H1 (cell line): ENCODE measurements around the gene XKR7. TPM values are rescaled to one million over a fixed set of nuclear protein-coding genes. Genes with fewer than 3 reads are reported as not detected.
"Not testable (repeated sequence)": the region's sequence is repeated elsewhere in the genome, so short reads cannot be mapped to it uniquely, and the experiment has no call there.

ENCODE experiments used
- CTCF ChIA-PET: fragments of 300-600 bp; sonication (Branson Sonifier 250); formaldehyde crosslinking; loops from one replicate; lab custom pipeline; 2021; ENCODE audit not compliant: partially characterized antibody; lab: Charles Lee
- POLR2A ChIA-PET: fragments of 300-600 bp; sonication (Branson Sonifier 250); formaldehyde crosslinking; loops from one replicate; lab custom pipeline; 2021; ENCODE audit warnings: inconsistent platforms; ENCODE audit not compliant: partially characterized antibody; lab: Charles Lee
- DNase-seq, 2 experiments: peaks; one replicate each; pipeline versions ENCODE4 v3.0.0 to v3.0.0-alpha.2; 2010 to 2022; ENCODE audit warnings: low spot score in 2 of 2, low read depth in 1 of 2, mixed read lengths in 1 of 2
- FAIRE-seq: peaks from 2 replicates; lab custom pipeline; 2011; peaks lifted over from hg19 to GRCh38; lab: Jason Lieb, UNC
- H2AFZ ChIP-seq: 2 replicates; pipeline ENCODE4 v1.8.1; 2012; ENCODE audit warnings: low read length, inconsistent platforms
- H2AK5ac ChIP-seq: 2 replicates; pipeline ENCODE4 v1.6.1; 2013; ENCODE audit warnings: low read depth, low read length
- H2BK120ac ChIP-seq: replicated peaks from 2 replicates; pipeline ENCODE3; 2013; ENCODE audit warnings: low read depth, low read length, inconsistent platforms
- H2BK12ac ChIP-seq: 2 replicates; pipeline ENCODE4 v1.6.1; 2013; ENCODE audit warnings: low read depth, low read length
- H2BK15ac ChIP-seq: 2 replicates; pipeline ENCODE4 v1.6.1; 2013; ENCODE audit warnings: low read length
- H2BK20ac ChIP-seq: 2 replicates; pipeline ENCODE4 v1.6.1; 2013; ENCODE audit warnings: low read length
- H2BK5ac ChIP-seq: 2 replicates; pipeline ENCODE4 v1.6.1; 2013; ENCODE audit warnings: low read depth, low read length
- H3K14ac ChIP-seq: 2 replicates; pipeline ENCODE4 v1.6.1; 2013; ENCODE audit warnings: inconsistent platforms; ENCODE audit not compliant: insufficient read length
- H3K18ac ChIP-seq: 2 replicates; pipeline ENCODE4 v1.6.1; 2013; ENCODE audit warnings: low read length; ENCODE audit errors: extremely low read depth
- H3K23ac ChIP-seq: 2 replicates; pipeline ENCODE4 v1.6.1; 2013; ENCODE audit warnings: inconsistent platforms; ENCODE audit not compliant: insufficient read length
- H3K23me2 ChIP-seq: 2 replicates; pipeline ENCODE4 v1.6.1; 2013; ENCODE audit warnings: low read depth, low read length
- H3K27ac ChIP-seq: 2 replicates; pipeline ENCODE4 v1.6.1; 2011; ENCODE audit warnings: low read depth, low read length, inconsistent platforms
- H3K27me3 ChIP-seq, 4 experiments: replicated peaks in 1 of 4; 1 replicate in 1 of 4; 2 replicates in 3 of 4; pipeline versions ENCODE4 v1.6.1 to v1.8.1; 2011 to 2013; ENCODE audit warnings: low read length in 3 of 4, mild to moderate bottlenecking in 3 of 4, inconsistent platforms in 2 of 4, mixed read lengths in 2 of 4, moderate library complexity in 1 of 4; ENCODE audit not compliant: control insufficient read depth in 3 of 4, insufficient read depth in 3 of 4; ENCODE audit errors: extremely low read depth in 1 of 4
- H3K36me3 ChIP-seq, 4 experiments: 2 replicates each; pipeline versions ENCODE4 v1.6.1 to v1.8.1; 2011 to 2013; ENCODE audit warnings: mild to moderate bottlenecking in 4 of 4, low read length in 3 of 4, moderate library complexity in 2 of 4, control low read depth in 1 of 4, inconsistent platforms in 1 of 4; ENCODE audit not compliant: insufficient read depth in 4 of 4, control insufficient read depth in 2 of 4
- H3K4ac ChIP-seq: replicated peaks from 2 replicates; pipeline ENCODE3; 2013; ENCODE audit warnings: low read length, low read depth, mixed read lengths, inconsistent platforms; ENCODE audit not compliant: insufficient read length
- H3K4me1 ChIP-seq, 4 experiments: replicated peaks in 1 of 4; 1 replicate in 1 of 4; 2 replicates in 3 of 4; pipeline versions ENCODE4 v1.6.1 to v1.8.1; 2011 to 2013; ENCODE audit warnings: low read length in 3 of 4, inconsistent platforms in 2 of 4, mixed read lengths in 1 of 4; ENCODE audit not compliant: insufficient read depth in 4 of 4, control insufficient read depth in 3 of 4
- H3K4me2 ChIP-seq, 2 experiments: 2 replicates each; pipeline versions ENCODE4 v1.6.1 to v1.8.1; 2011 to 2013; ENCODE audit warnings: low read depth in 2 of 2, low read length in 2 of 2, control low read depth in 1 of 2, inconsistent platforms in 1 of 2, mild to moderate bottlenecking in 1 of 2; ENCODE audit not compliant: insufficient read depth in 1 of 2
- H3K4me3 ChIP-seq, 4 experiments: fragments of 200-600, 300-600 bp in 1 of 4; sonication (generic), shearing (Covaris generic), sonication (Bioruptor Twin) in 1 of 4; 2 replicates each; pipeline versions ENCODE4 v1.5.1 to v1.8.1; 2011 to 2016; ENCODE audit warnings: low read length in 4 of 4, low read depth in 3 of 4, control low read depth in 2 of 4, inconsistent platforms in 2 of 4, mild to moderate bottlenecking in 2 of 4, mixed read lengths in 1 of 4, moderate library complexity in 1 of 4; ENCODE audit not compliant: insufficient read depth in 2 of 4; ENCODE audit errors: extremely low read depth in 1 of 4
- H3K56ac ChIP-seq: replicated peaks from 2 replicates; pipeline ENCODE3; 2013; ENCODE audit warnings: low read depth, mild to moderate bottlenecking, mixed read lengths, low read length, inconsistent platforms; ENCODE audit not compliant: insufficient read length
- H3K79me1 ChIP-seq: 2 replicates; pipeline ENCODE4 v1.6.1; 2013; ENCODE audit warnings: low read depth, low read length, control low read depth
- H3K79me2 ChIP-seq, 2 experiments: 2 replicates each; pipeline versions ENCODE4 v1.6.1 to v1.8.1; 2012 to 2013; ENCODE audit warnings: low read length in 2 of 2, mild to moderate bottlenecking in 2 of 2, inconsistent platforms in 1 of 2; ENCODE audit not compliant: insufficient read depth in 2 of 2, control insufficient read depth in 1 of 2
- H3K9ac ChIP-seq, 4 experiments: replicated peaks in 1 of 4; 1 replicate in 1 of 4; 2 replicates in 3 of 4; pipeline versions ENCODE4 v1.6.1 to v1.8.1; 2011 to 2013; ENCODE audit warnings: low read depth in 3 of 4, low read length in 3 of 4, control low read depth in 2 of 4, mild to moderate bottlenecking in 2 of 4, moderate library complexity in 2 of 4, inconsistent platforms in 1 of 4; ENCODE audit errors: extremely low read depth in 1 of 4
- H3K9me3 ChIP-seq, 2 experiments: 2 replicates each; pipeline versions ENCODE4 v1.6.1 to v1.8.1; 2012 to 2013; ENCODE audit warnings: mild to moderate bottlenecking in 2 of 2, moderate library complexity in 2 of 2, control low read depth in 1 of 2, inconsistent platforms in 1 of 2, low read depth in 1 of 2, low read length in 1 of 2, mixed read lengths in 1 of 2; ENCODE audit not compliant: insufficient read depth in 2 of 2
- H4K20me1 ChIP-seq, 2 experiments: replicated peaks in 1 of 2; 2 replicates each; pipeline versions ENCODE3 to v1.8.1; 2011 to 2013; ENCODE audit warnings: inconsistent platforms in 2 of 2, low read length in 2 of 2, mild to moderate bottlenecking in 1 of 2; ENCODE audit not compliant: insufficient read depth in 2 of 2, control insufficient read depth in 1 of 2
- H4K5ac ChIP-seq: 2 replicates; pipeline ENCODE4 v1.6.1; 2013; ENCODE audit warnings: low read length, low read depth, mixed read lengths, inconsistent platforms; ENCODE audit not compliant: insufficient read length
- H4K8ac ChIP-seq: 2 replicates; pipeline ENCODE4 v1.8.0; 2013; ENCODE audit warnings: mild to moderate bottlenecking, moderate library complexity, low read length, inconsistent platforms; ENCODE audit not compliant: insufficient read depth; ENCODE audit errors: extremely low read depth
- H4K91ac ChIP-seq: replicated peaks from 2 replicates; pipeline ENCODE3; 2013; ENCODE audit warnings: low read length, mixed read lengths, inconsistent platforms; ENCODE audit not compliant: insufficient read length
- WGBS, 2 experiments: shearing (Covaris generic) in 1 of 2; methylation state at CpG; one replicate each; pipeline versions ENCODE4 v1.1.6 to v1.1.7; 2013 to 2015; ENCODE audit warnings: low lambda C conversion rate in 2 of 2, mixed read lengths in 2 of 2, inconsistent platforms in 1 of 2, low coverage in 1 of 2, missing lambda C conversion rate in 1 of 2; ENCODE audit not compliant: insufficient replicate concordance in 2 of 2, insufficient coverage in 1 of 2, insufficient read length in 1 of 2; ENCODE audit errors: extremely low coverage in 1 of 2, missing lambda C conversion rate in 1 of 2; 5-methylcytosine and 5-hydroxymethylcytosine counted together
- polyA plus RNA-seq, 7 experiments: library from polyadenylated mRNA; depleted of rRNA in 3 of 7; stranded (reverse) in 5 of 7; unstranded in 2 of 7; fragments of >200 nt in 5 of 7; fragments of 200-250 nt in 2 of 7; gene quantifications; 1 replicate in 5 of 7; 2 replicates in 1 of 7; 4 replicates in 1 of 7; pipeline versions ENCODE4 v1.2.1 to v1.2.3, GENCODE V29; 2011 to 2013; ENCODE audit warnings: missing spikeins in 2 of 7, mixed read lengths in 2 of 7
- total RNA-seq: library from RNA; stranded (reverse); fragmentation: NEBNext Ultra II Directional; extraction: Animal tissue kit (Norgen Biotek cat#: 25700); gene quantifications from 2 replicates; pipeline ENCODE4 v1.2.1, GENCODE V29; 2021

Gene XKR7
- total and polyA plus RNA-seq, 2 of the 8 experiments (the other 6 are each of a cell fraction or from before 2014, with no cell fraction given), result 1.8 to 2.4 TPM

DNA sequence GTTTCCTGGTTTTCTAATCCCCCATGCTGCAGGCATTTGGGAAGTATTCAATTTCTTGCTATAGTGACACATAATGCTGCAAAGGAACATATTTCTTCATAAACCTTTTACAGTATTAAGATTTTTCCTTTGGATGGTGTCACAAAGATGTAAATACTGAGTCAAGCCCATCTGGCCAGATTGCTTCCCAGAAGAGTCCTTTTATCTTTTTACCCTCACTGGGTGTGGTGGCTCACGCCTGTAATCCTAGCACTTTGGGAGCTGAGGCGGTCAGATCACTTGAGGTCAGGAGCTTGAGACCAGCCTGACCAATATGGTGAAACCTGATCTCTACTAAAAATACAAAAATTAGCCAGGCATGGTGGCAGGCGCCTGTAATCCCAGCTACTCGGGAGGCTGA lies 38.3 kb upstream of the XKR7 start:
- H3K4ac ChIP-seq, FAIRE-seq, H4K8ac ChIP-seq, H4K5ac ChIP-seq, H3K23me2 ChIP-seq, H2BK20ac ChIP-seq, H2BK12ac ChIP-seq, H3K9me3 ChIP-seq, H2AK5ac ChIP-seq, H3K9ac ChIP-seq, H3K36me3 ChIP-seq, H2BK5ac ChIP-seq, H3K18ac ChIP-seq, H3K23ac ChIP-seq, H3K79me2 ChIP-seq, H2BK15ac ChIP-seq, H3K27me3 ChIP-seq, H3K14ac ChIP-seq, H3K4me2 ChIP-seq, H3K56ac ChIP-seq, H4K20me1 ChIP-seq, H3K27ac ChIP-seq, H3K79me1 ChIP-seq, H2BK120ac ChIP-seq, H4K91ac ChIP-seq, H3K4me1 ChIP-seq, H3K4me3 ChIP-seq, DNase-seq, H2AFZ ChIP-seq: not testable (repeated sequence)
- WGBS, 2 experiments, result 89% methylated on average over 4 of the region's 4 CpGs; no CpG with 5 or more reads in 1 of the 2 experiments
- POLR2A ChIA-PET, result interaction anchor here (1.7 kb wide), 1 partner anchor 10 kb away, joined by 6 read pairs; no protein-coding TSS in a partner anchor
- CTCF ChIA-PET, result interaction anchor here (0.6 to 1.6 kb wide), 2 partner anchors 106 to 239 kb away, joined by 3 read pairs; no protein-coding TSS in a partner anchor
